GM12873 (cell line): ENCODE measurements around the gene KCNJ9.

Experiments
- TF ChIP-seq, protein P1 (sequence below): IDR thresholded peaks from 2 replicates; pipeline ENCODE4 v1.5.1; 2012; ENCODE audit warnings: low read depth, mild to moderate bottlenecking, moderate library complexity, low read length, control low read depth; ENCODE audit not compliant: insufficient read depth; ENCODE audit errors: missing control alignments

Gene KCNJ9

DNA sequence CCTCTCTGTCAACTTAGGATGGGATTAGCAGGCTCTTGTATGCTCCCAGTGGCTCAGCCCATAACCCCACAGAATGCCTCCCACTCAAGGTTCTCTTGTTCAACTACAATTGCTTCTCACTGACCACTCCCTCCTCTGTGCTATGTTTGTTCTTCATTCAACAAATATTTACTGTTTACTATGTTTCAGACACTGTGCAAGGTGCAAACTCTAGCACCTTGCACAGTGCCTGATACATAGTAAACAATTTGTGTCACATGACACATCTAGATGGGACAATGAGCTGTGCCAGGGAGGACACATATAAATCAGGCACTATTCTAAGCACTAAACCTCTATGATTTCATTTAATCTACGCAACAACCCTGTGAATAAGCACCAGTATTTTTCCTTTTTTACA, 49.6 kb downstream of the KCNJ9 start:
- TF ChIP-seq, protein P1, sequence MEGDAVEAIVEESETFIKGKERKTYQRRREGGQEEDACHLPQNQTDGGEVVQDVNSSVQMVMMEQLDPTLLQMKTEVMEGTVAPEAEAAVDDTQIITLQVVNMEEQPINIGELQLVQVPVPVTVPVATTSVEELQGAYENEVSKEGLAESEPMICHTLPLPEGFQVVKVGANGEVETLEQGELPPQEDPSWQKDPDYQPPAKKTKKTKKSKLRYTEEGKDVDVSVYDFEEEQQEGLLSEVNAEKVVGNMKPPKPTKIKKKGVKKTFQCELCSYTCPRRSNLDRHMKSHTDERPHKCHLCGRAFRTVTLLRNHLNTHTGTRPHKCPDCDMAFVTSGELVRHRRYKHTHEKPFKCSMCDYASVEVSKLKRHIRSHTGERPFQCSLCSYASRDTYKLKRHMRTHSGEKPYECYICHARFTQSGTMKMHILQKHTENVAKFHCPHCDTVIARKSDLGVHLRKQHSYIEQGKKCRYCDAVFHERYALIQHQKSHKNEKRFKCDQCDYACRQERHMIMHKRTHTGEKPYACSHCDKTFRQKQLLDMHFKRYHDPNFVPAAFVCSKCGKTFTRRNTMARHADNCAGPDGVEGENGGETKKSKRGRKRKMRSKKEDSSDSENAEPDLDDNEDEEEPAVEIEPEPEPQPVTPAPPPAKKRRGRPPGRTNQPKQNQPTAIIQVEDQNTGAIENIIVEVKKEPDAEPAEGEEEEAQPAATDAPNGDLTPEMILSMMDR, result no peak

DNA sequence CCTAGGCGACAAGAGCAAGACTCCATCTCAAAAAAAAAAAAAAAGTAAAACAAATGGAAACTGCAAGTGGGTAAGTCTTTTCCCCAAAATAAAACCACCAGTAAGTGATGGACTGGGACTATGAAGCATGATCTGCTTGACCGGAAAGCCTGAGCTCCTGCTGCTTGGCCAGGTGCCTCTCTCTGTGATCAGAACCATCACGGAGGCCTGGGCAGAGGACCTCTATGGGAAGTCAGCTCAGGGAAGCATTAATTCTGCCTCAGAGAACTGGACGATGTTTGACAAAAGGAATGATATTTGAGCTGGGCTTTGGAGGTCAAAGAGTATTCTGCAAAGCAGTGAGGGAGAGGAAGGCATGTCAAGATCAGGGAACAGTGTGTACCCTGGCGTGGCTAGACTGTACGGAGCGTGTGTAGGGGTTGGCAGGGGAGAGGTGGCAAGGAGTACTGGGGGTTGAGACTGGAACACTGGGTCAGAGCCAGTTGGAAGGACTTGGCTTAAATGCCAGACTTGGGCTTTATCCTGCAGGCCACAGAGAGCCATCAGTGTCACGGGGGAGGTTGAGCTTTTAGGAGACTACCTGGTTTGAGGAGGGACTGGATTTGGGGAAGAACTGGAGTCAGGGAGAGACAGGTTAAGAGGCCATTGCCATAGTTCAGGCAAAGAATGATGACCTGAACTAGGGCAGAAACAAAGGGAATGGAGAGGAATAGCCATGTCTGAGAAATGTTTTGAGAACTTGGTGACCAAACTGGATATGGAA, 50.6 kb downstream of the KCNJ9 start:
- TF ChIP-seq, protein P1, result no peak

DNA sequence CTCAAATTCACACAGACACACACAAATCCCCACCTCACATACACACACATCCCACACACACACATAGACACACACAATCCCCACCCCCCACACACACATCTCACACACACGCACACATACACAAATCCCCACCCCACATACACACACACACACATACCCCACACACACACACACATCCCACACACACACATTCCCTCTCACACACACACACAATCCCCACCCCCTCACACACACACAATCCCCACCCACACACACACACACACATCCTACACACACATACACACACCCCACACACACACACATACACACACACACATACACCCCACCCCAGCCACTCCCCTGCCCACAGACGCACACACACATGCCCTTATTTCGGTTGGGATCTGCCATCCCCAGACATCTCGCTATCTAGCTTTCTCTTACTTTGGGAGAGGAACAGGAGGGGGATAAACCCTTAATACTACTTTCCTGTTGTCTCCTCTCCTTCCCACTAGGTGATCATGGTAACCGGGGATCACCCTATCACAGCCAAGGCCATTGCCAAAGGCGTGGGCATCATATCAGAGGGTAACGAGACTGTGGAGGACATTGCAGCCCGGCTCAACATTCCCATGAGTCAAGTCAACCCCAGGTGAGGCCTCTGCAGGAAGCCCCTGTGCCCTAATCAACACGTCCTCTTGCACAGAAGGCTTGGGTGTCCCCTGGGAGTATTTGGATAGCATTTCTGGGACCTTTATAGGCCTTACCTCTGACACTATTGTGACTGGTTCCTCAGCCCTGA, 52.8 kb downstream of the KCNJ9 start:
- TF ChIP-seq, protein P1, result no peak

DNA sequence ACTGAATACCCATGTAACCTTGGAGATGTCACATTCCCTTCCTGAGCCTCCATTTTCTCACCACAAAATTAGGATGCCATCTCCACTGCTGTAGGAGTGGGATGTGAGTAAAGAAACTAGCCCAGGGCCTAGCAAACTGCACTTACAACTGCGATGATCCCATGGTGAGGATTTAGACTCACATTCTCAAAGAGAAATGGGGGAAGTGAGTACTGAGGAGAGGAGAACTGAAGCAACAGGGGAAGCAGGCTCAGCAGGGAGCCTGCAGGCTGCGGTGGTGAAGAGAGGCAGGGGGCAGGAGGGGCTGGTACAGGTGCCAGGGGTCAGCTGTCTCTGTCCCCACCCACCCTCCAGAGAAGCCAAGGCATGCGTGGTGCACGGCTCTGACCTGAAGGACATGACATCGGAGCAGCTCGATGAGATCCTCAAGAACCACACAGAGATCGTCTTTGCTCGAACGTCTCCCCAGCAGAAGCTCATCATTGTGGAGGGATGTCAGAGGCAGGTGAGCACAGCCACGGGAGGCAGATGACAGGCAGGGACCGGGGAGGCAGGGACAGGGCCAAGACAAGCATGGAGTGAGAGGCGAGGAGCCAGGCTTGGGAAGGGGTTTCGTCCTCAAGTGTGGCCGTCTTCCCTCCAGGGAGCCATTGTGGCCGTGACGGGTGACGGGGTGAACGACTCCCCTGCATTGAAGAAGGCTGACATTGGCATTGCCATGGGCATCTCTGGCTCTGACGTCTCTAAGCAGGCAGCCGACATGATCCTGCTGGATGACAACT, 53.6 kb downstream of the KCNJ9 start:
- TF ChIP-seq, protein P1, result no peak

DNA sequence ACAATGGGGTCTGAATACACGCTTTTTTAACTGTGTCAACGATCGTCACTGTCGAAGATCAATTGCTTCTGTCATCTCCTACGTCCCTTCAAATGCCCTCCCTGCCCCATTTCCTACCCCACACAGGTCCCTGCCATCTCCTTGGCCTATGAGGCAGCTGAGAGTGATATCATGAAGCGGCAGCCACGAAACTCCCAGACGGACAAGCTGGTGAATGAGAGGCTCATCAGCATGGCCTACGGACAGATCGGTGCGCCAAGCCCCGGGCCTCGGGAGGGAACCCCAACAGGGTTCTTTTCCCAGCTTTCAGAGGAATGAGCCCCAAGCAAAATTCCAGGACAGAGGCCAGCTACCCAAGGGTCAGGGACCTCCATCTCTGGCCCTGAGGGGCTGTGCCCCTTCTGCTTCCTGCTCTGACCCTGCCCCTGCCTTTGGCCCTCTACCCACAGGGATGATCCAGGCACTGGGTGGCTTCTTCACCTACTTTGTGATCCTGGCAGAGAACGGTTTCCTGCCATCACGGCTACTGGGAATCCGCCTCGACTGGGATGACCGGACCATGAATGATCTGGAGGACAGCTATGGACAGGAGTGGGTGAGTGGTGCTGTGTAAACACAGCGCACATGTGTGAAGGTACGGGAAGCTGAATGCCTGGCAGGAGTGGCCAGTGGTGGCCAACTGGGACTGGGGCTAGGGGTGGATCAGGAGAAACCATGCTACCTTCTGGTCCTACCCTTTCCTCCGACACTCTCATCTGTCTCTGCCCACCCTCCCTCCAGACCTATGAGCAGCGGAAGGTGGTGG, 55.0 kb downstream of the KCNJ9 start:
- TF ChIP-seq, protein P1, result no peak

DNA sequence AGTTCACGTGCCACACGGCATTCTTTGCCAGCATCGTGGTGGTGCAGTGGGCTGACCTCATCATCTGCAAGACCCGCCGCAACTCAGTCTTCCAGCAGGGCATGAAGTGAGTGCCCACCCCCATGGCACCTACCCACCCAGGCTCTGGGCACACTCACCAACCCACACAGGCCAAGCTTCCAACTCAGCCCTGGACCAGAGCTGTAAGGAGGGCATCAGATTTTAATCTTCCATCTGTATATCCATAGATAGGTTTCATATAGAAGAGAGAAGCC, 55.5 kb downstream of the KCNJ9 start:
- TF ChIP-seq, protein P1, result no peak
